Omental fat pad (tissue), 4 donors: ENCODE results near the gene SUPT4H1. TPM values are rescaled to one million over a fixed set of nuclear protein-coding genes. Genes with fewer than 3 reads are reported as not detected.

Experiments used
- ATAC-seq: fragments of 150-250 bp; one replicate; pipeline ENCODE4 v1.9.1; 2016; ENCODE audit warnings: mild to moderate bottlenecking, moderate library complexity; ENCODE audit not compliant: low FRiP score
- DNase-seq: peaks from one replicate; pipeline ENCODE4 v3.0.0-alpha.2; 2019; ENCODE audit warnings: low spot score
- total RNA-seq, 4 donors: library from RNA; depleted of rRNA; stranded (reverse); fragments of >200 nt; gene quantifications; one replicate each; pipeline ENCODE4 v1.1.0, GENCODE V29; 2016
- TF ChIP-seq, protein P1 (sequence below), 3 donors: fragments of 450-650 bp; IDR thresholded peaks; one replicate each; pipeline ENCODE4 v1.5.1; 2016 to 2017; ENCODE audit warnings: antibody characterized with exemption in 3 of 3, mild to moderate bottlenecking in 3 of 3, moderate library complexity in 2 of 3

The SUPT4H1 gene
- total RNA-seq, 4 donors from 2014 or later = 42.1 to 49.2 (median 47.3) TPM

DNA sequence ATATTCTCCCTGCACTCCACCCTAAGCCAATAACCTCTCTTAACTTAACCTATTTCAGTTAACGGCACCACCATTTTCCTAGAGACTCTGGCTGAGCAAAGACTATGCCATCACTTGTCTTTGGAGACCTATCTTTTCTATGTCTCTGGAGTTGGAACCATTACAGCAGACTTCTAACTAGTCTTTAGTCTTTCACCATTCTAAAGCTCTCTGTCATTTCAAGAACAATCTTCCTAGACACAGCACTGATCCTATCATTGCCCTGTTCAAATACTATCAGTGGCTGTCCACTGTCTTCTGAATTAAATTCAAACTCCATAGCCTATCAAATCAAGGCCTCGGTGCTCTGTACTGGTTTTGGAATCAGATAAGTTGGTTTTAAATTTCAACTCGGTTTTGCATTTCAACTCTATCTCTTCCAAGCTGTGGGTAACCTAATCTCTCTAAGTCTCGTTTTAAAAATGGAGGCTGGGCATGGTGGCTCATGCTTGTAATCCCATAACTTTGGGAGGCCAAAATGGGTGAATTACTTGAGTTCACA lies 33.4 kb upstream of the SUPT4H1 start:
- TF ChIP-seq, protein P1, sequence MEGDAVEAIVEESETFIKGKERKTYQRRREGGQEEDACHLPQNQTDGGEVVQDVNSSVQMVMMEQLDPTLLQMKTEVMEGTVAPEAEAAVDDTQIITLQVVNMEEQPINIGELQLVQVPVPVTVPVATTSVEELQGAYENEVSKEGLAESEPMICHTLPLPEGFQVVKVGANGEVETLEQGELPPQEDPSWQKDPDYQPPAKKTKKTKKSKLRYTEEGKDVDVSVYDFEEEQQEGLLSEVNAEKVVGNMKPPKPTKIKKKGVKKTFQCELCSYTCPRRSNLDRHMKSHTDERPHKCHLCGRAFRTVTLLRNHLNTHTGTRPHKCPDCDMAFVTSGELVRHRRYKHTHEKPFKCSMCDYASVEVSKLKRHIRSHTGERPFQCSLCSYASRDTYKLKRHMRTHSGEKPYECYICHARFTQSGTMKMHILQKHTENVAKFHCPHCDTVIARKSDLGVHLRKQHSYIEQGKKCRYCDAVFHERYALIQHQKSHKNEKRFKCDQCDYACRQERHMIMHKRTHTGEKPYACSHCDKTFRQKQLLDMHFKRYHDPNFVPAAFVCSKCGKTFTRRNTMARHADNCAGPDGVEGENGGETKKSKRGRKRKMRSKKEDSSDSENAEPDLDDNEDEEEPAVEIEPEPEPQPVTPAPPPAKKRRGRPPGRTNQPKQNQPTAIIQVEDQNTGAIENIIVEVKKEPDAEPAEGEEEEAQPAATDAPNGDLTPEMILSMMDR (IDR thresholded peaks at IDR 0.05) = no peak
- ATAC-seq = no peak
- no peak for DNase-seq

DNA sequence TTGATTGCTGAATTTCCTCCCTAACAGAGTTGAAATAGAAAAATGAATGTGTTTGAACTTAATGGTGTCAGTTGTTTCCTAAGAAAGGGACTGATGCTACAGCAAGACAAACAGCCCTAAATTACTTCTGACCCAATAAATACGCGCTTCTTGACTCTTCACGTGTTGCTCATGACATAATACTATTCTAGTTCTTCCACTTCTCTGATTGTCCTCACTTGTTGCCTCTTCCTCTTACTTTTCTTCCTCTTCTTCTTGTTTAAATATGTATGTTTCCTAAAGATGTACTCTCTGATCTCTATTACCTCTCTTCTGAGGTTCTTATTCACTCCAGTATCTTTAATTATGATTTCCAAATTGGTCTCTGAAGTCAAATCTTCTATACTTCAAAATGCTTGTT lies 32.9 kb upstream of the SUPT4H1 start:
- ATAC-seq (no peak), DNase-seq (no peak)
- TF ChIP-seq, protein P1 (IDR thresholded peaks at IDR 0.05) = no peak

DNA sequence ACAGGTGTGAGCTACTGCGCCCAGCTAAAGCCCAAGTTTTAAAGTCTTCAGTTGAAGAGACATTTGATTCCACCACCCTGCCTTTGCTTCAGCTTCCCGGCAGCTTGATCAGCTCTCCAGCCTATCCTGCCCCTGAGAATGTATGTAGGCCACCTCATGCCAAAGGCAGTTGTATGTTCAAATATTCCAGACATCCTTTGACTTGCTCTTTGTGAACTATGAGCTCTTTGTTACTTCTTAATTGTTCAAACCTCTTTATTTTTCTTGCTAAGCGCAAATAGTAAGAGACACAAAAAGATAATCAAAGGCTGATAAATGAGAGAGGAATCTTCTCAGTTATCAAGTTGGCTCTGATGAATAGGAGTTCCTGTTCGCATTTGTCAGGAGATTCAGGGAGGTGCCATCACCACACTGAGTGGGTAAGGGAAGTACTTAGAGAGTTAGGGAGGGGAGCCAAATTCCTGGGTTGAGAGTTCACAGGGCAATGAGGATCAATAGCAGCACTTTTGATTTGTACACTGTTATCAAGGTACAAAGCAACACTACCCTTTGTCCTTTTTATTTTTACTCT lies 32.0 kb upstream of the SUPT4H1 start:
- no peak for DNase-seq

DNA sequence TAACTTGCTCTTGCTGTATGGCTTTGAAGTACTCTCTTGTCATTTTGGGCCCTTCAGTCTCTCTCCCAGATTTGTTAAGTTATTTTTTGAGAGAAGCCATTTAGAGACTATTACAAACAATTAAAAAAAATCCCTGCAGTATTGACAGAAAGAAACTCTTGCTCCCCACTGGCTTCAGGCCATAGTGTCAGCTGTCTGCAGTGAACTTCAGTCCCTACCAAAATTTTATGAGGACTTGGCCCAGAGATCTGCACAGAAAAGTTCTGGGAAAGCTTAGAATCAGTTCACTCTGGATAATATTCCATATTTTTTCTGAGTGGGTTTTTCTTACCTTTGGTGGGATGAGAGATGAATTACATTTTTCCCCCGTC lies 30.9 kb upstream of the SUPT4H1 start:
- TF ChIP-seq, protein P1 (IDR thresholded peaks at IDR 0.05) = no peak
- ATAC-seq = no peak
- DNase-seq = no peak

More for the DNA sequence above, 32.0 kb upstream of the SUPT4H1 start:
- TF ChIP-seq, protein P1 (IDR thresholded peaks at IDR 0.05) = no peak
- ATAC-seq = no peak

DNA sequence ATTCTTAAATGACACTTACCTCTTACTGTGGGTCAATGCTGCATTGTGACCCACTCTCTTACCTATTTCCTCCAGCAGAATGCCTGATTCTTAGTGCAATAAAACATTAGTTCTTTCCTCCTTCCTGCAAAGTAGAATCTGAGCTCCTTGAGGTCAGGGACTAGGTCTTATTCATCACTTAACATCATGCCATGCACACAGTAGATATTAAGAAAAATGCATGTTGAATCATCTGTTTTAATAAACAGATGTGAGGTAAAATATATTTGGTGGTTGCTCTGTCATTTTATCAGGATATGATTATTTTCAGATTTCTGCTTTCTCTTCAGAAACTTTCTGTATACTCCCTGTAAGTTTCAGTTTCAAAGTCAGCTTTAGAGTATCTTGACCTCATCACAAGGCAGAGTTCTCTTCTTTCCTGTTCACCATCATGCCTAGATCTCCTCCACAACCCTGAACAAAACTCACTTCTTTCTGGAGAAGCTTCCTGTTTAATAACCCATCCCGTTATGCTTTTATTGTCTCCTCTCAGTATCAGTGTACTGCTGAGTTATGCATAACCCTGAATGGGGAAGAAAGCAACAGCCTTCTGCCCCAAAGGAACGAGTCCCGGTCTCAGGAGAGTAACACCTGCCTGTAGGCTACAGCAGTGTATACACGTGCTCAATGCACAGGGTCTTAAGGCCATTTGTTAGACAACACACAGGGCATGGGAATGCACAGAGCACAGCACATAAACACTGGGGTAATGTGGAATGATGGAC lies 30.3 kb upstream of the SUPT4H1 start:
- DNase-seq (no peak), ATAC-seq (no peak)
- TF ChIP-seq, protein P1 (IDR thresholded peaks at IDR 0.05) = no peak

DNA sequence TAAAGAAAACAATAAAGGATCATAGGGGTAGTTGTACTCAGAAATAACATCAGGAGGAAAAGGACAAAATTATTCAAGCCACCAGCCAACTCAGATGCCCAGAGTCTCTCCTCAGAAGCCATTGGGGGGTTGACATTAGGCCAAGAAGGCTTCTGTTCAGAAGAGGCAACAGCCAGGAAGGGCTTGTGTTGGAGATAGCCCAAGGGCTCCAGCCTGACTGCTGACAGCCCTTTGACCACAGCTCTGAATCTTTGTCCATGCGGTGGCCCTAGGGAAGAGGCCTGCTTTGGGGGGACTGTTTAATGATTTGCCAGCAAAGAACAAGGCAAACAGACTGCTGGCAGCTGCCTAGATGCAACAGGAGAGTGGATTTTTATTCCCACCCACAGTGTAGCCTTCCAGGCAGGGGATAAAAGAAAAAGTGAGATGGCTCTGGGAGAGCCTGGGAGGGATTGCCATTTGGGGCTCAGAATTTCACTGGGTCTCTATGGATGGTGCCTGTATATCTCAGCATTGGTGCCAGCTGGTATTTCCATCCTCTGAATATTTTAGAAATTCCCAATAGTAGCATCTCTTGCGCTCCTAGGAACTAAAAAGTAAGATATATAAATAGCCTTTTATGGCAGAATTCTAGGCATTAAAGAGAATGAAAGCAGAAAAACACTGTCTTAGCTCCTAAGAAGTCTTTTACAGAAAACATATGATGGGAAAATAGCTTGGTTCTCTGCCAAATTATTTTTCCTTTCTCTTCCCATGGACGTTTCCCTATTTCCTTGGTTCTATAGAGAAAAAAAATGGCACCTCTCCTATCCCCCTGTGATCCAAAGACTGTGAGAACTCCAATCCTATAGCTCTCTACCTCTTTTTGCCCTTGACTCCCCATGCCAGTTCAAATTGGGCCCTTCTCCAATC lies 29.4 kb upstream of the SUPT4H1 start:
- ATAC-seq (no peak), DNase-seq (no peak)
- TF ChIP-seq, protein P1 (IDR thresholded peaks at IDR 0.05) = no peak
